Measurements from ENCODE around the gene PEG3.

Gene PEG3

DNA sequence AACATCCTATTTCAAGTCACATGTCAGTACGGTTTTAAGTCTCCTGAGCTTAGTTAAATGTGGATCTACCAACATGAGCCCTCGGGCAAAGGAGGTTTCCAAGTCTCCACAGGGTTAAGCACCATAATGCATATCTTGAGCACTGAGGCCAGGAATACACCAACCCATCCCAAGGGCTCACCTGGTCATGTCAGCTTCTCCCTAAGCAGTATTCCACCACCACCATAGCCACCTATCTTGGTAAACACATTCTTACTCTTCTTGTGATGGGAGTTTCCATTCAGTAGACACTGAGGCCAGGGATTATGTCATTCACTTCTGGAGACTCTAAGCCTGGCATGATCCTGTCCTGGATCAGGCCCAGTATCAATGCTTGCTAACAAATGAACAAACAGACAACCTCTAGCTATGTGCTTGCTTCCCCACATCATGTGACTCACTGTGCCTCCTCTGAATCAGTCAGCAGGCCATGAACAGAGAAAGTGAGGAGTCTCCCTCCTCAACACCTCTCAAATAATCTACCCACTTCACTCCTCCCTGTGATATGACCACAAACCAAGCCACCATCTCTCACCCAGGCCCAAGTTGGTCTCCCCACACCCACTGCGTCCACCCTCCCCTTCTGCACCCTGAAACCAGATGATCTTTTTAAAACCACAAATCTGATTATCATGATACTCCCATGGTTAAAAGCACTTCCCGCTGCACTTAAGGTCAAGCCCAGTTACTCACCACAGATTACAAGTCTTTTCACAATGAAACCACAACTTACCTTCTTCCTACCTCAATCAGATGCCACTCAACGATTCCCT lies 5.8 kb downstream of the PEG3 start:
- Mint-ChIP-seq H3K4me1 (ENCODE audit: low read depth) (no peaks in the 10 kb centered on the region), H3K36me3 (ENCODE audit: low read depth) (no peaks in the 10 kb centered on the region), H3K4me3 (no peak overlapping the region), H3K9me3 (peaks cover 77% of the 10 kb centered on the region), H3K27ac (no peak overlapping the region), H3K27me3 (ENCODE audit: low read depth) (no peaks in the 10 kb centered on the region)
- no peak for DNase-seq (ENCODE audit: low spot score)

DNA sequence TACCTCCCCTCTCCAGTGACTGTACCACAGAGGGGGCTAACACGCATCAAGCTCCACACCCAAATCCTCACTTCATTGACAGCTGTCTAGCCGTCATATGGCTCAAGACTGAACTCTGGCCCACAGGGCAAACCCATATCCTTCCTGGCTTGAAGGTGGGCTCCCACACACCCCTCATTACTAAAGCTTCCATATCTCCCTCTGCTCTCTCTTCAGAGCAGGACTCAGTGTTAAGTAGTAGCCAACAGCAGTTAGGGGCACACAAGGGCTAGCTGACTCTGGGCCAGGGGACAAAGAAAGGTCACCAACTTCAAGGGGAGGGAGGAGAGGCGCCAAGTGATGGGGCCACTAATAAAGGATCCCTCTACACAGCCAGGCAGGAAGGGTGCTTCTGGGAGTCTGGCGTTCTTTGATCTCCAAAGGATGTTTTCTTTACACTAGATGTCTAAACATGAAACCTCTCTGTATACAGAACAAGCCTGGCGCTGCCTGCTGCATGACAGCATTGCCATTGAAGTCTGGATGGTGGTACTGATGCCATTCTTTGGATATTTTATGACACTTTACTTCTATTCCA lies 8.1 kb downstream of the PEG3 start:
- Mint-ChIP-seq H3K9me3 (peaks cover 78% of the 10 kb centered on the region), H3K27me3 (ENCODE audit: low read depth) (no peaks in the 10 kb centered on the region), H3K36me3 (ENCODE audit: low read depth) (no peaks in the 10 kb centered on the region), H3K4me1 (ENCODE audit: low read depth) (no peaks in the 10 kb centered on the region), H3K4me3 (no peak overlapping the region), H3K27ac (no peak overlapping the region)
- no peak for DNase-seq (ENCODE audit: low spot score)

DNA sequence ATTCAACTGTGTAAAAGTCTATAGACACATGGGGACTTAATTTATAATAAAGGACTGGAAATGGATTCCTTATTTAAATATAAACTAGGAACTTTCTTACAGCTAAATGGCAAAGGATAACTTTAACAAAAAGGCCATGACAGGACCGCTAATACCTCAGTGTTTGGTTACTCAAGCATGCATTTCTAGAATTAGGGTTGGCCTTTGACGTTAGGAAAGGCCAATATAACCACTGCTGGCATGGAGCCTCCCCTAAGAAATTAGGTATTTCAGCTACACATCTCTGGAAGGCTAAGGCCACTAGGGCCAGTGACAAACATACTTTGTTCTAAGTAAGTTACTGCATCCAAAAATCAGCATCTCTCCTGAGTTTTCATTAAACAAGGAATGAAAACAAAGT lies 9.3 kb downstream of the PEG3 start:
- peaks cover 79% of the 10 kb centered on the region for H3K9me3 Mint-ChIP-seq
- no peaks in the 10 kb centered on the region for H3K36me3 Mint-ChIP-seq (ENCODE audit: low read depth)
- no peaks in the 10 kb centered on the region for H3K27me3 Mint-ChIP-seq (ENCODE audit: low read depth)
- H3K4me1 Mint-ChIP-seq (ENCODE audit: low read depth) = no peaks in the 10 kb centered on the region
- no peak overlapping the region for H3K4me3 Mint-ChIP-seq
- no peak for DNase-seq (ENCODE audit: low spot score)
- H3K27ac Mint-ChIP-seq = no peak overlapping the region

DNA sequence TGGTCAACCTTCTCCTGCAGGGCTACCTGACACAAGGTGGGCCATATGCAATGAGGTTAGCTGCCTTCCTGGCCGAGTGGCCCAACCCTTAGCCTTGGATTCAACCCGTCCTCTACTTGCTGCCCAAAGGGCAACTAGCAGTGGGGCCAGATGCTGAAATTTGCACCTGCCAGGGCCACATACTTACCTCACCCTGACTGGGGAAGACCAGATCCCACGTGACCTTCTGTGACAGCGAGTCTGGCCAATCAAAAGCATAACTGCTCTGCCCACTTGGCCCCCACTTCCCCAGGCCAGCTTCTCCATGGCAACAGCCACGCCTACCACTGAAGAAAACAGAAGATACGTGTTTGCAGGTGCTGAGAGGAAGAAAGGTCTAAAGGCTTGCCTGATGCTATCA lies 10.9 kb downstream of the PEG3 start:
- Mint-ChIP-seq H3K27ac (no peak overlapping the region), H3K4me3 (no peak overlapping the region), H3K9me3 (peaks cover 74% of the 10 kb centered on the region), H3K36me3 (ENCODE audit: low read depth) (no peaks in the 10 kb centered on the region), H3K27me3 (ENCODE audit: low read depth) (no peaks in the 10 kb centered on the region), H3K4me1 (ENCODE audit: low read depth) (no peaks in the 10 kb centered on the region)
- DNase-seq (ENCODE audit: low spot score) = no peak

DNA sequence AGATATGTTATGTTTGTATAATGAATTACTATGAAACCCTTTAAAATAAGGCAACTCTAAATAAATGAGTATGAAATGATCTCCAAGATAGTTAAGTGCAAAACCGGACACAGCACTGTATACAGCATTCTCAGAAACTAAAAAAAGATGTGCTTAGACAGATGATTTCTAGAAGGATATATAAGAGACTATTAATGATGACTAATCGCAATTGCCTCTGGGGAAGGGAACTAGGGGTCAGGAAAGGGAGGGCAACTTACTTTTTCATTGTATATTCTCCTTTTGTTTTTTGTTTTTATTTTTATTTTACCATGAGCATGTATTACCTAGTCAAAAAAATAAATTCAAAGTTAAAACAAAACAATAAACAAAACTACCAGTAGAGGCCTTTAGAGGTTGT lies 12.8 kb downstream of the PEG3 start:
- no peaks in the 10 kb centered on the region for H3K4me1 Mint-ChIP-seq (ENCODE audit: low read depth)
- no peak overlapping the region for H3K4me3 Mint-ChIP-seq
- H3K27ac Mint-ChIP-seq = no peak overlapping the region
- no peak for DNase-seq (ENCODE audit: low spot score)
- peaks cover 74% of the 10 kb centered on the region for H3K9me3 Mint-ChIP-seq
- H3K27me3 Mint-ChIP-seq (ENCODE audit: low read depth) = no peaks in the 10 kb centered on the region
- no peaks in the 10 kb centered on the region for H3K36me3 Mint-ChIP-seq (ENCODE audit: low read depth)

DNA sequence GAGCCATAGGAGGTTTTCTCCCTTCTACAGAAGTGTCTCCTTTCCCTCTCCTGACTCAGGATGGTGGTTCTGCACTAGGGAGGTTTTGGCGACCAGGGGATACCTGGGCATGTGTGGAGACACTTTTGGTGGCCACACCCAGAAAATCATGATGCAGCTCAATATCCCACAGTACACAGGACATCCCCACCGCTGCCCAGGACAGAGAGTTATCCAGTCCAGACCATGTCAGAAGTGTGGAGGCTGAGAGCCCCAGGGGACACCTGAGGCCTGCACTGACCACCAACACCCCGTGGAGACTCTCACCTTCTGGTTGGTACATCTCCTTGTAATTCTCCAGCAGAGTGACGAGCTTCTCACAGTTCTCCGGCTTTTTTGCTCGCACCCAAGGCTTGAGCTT lies 16.6 kb downstream of the PEG3 start:
- Mint-ChIP-seq H3K4me3 (no peak overlapping the region), H3K4me1 (ENCODE audit: low read depth) (no peaks in the 10 kb centered on the region), H3K27me3 (ENCODE audit: low read depth) (no peaks in the 10 kb centered on the region), H3K36me3 (ENCODE audit: low read depth) (no peaks in the 10 kb centered on the region), H3K27ac (no peak overlapping the region), H3K9me3 (peaks cover 83% of the 10 kb centered on the region)
- no peak for DNase-seq (ENCODE audit: low spot score)

DNA sequence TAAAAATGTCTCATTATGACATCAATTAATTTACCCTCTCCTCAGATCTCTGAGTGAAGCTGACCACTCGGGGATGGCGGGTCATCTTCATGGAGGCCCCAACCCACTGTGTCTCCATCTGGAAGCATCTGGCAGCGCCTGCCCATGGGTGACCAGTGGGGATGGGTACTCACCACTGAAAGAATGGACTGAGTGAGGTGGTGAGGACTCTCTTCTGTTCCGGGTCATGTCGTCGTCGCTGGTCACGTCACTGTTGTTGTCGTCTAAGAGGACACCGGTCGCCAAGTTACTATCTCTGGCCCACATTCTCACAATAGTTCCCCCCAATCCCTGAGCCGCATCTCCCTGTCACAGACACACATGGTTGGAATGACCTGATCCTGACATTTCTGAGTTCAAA lies 17.1 kb downstream of the PEG3 start:
- Mint-ChIP-seq H3K36me3 (ENCODE audit: low read depth) (no peaks in the 10 kb centered on the region), H3K27ac (no peak overlapping the region), H3K9me3 (peaks cover 84% of the 10 kb centered on the region), H3K4me1 (ENCODE audit: low read depth) (no peaks in the 10 kb centered on the region), H3K4me3 (no peak overlapping the region), H3K27me3 (ENCODE audit: low read depth) (no peaks in the 10 kb centered on the region)
- no peak for DNase-seq (ENCODE audit: low spot score)

DNA sequence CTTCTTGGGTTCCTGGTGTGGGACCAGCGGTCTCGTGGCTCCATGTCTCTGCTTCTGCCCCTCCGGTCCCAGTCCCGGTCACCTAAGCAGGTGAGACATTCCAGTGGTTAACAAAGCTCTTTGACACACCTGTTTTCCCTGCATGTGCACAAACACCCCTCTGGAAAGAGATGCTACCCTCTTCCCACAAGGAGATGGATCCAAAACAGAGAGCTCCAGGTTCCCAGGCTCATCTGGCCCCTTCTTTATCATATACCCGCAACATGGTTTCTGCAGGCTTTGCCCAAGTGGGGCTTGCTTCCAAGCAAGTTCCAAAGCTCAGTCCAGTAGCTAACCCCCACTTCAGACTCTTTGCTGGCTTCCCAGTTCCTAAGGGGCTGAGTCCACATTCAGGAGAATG lies 17.8 kb downstream of the PEG3 start:
- H3K36me3 Mint-ChIP-seq (ENCODE audit: low read depth) = no peaks in the 10 kb centered on the region
- H3K4me3 Mint-ChIP-seq = no peak overlapping the region
- H3K9me3 Mint-ChIP-seq = peaks cover 85% of the 10 kb centered on the region
- H3K4me1 Mint-ChIP-seq (ENCODE audit: low read depth) = no peaks in the 10 kb centered on the region
- DNase-seq (ENCODE audit: low spot score) = no peak
- H3K27ac Mint-ChIP-seq = no peak overlapping the region
- H3K27me3 Mint-ChIP-seq (ENCODE audit: low read depth) = no peaks in the 10 kb centered on the region

DNA sequence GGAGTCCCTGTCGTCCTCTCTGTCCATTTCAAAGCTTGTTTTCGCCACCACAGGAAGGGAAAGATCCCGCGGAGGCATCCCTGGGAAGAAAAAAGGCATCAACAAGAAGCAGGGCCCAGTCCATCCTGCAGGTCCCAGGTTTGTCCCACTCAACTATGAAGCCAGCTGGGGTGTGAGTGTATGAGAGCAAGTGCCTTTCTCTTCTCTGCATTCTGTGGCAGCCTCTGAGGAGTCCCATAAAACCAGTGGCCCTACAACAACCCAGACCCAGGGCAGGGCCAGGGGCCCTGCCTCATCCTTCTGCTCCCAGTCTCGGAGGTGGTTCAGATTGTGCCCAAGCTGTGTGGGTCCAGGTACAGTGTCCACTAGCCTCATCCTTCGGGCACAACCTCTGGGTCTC lies 18.9 kb downstream of the PEG3 start:
- H3K36me3 Mint-ChIP-seq (ENCODE audit: low read depth) = no peaks in the 10 kb centered on the region
- no peak for DNase-seq (ENCODE audit: low spot score)
- H3K9me3 Mint-ChIP-seq = peaks cover 85% of the 10 kb centered on the region
- no peaks in the 10 kb centered on the region for H3K27me3 Mint-ChIP-seq (ENCODE audit: low read depth)
- no peak overlapping the region for H3K27ac Mint-ChIP-seq
- H3K4me1 Mint-ChIP-seq (ENCODE audit: low read depth) = no peaks in the 10 kb centered on the region
- no peak overlapping the region for H3K4me3 Mint-ChIP-seq

DNA sequence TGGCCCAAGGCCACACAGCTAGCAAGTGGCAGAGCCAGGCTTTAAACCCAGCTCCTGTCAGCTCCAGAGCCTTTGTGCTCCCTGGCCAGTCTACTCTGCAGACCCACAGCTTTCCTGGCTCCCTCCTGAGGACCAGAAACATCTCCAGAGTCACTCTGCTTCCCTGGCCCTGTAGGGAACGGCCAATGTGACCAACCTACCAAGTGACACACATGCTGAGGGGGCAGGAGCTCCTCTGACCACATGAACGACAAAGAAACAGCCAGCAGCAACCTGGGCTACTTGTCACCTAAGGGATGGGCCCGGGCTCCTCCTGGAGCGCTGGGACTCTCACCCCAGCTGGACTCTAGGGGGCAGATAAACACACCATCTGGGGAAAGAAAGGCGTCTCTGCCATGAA lies 19.3 kb downstream of the PEG3 start:
- Mint-ChIP-seq H3K27ac (no peak overlapping the region), H3K4me1 (ENCODE audit: low read depth) (no peaks in the 10 kb centered on the region), H3K4me3 (no peak overlapping the region), H3K36me3 (ENCODE audit: low read depth) (no peaks in the 10 kb centered on the region), H3K27me3 (ENCODE audit: low read depth) (no peaks in the 10 kb centered on the region), H3K9me3 (peaks cover 85% of the 10 kb centered on the region)
- DNase-seq (ENCODE audit: low spot score) = no peak

DNA sequence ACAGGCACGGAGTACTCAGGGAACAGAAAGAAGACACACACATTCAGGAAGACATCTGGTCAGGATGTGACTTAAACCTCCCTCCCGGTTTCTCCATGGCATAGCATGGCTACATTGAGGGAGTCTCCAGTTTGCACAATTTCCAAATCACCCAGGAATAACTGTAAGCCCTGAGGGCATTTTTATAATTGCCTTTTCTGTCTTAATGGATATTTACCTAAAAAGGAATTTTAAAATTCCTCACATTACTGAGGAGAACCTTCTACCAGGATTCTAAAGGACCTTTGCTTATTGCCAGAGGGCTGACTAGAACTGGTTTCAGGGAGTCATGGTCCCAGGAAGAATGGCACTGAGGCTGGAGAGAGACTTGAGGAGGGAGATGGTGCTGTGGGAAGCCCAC lies 21.4 kb downstream of the PEG3 start:
- DNase-seq (ENCODE audit: low spot score) = no peak
- Mint-ChIP-seq H3K4me3 (no peak overlapping the region), H3K4me1 (ENCODE audit: low read depth) (no peaks in the 10 kb centered on the region), H3K9me3 (peaks cover 91% of the 10 kb centered on the region), H3K36me3 (ENCODE audit: low read depth) (no peaks in the 10 kb centered on the region), H3K27ac (no peak overlapping the region), H3K27me3 (ENCODE audit: low read depth) (no peaks in the 10 kb centered on the region)

DNA sequence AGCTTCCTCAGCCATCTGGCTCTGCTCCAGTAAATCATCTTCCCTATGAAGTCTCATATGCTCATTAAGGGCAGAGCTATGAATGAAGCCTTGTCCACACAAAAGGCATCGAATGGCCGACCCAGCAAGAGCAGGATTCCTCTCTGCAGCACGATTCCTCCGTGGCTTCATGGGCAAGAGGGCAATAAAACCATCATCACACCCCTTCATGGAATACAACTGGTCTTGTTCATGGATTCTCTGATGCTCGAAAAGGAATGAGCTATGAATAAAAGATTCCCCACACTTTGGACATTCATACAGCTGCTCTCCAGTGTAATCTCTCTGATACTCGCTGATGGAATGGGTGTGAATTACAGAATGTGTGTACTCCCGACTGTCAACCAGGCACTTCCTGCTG lies 25.9 kb downstream of the PEG3 start:
- no peaks in the 10 kb centered on the region for H3K27me3 Mint-ChIP-seq (ENCODE audit: low read depth)

DNA sequence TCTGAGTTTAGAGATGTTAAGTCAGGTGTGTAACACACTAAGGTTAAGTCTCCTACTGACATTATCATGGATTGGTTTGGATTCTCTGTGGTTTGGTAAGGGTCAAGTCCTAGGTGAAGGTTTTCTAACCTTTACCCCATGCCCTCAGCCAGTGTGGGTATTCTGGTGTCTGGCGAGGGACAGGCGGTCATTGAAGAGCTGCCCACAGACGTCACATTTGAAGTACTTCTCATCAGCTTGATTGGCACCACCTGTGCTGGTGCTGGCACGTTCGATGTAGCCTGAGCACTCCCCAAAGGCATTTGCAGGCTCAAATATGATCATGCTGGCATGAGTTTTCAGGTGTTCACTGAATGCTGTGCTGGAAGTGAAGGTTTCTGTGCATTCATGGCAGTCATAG lies 27.0 kb downstream of the PEG3 start:
- Mint-ChIP-seq H3K27ac (no peak overlapping the region), H3K9me3 (peaks cover 86% of the 10 kb centered on the region), H3K4me3 (no peak overlapping the region), H3K27me3 (ENCODE audit: low read depth) (no peaks in the 10 kb centered on the region), H3K36me3 (ENCODE audit: low read depth) (no peaks in the 10 kb centered on the region), H3K4me1 (ENCODE audit: low read depth) (no peaks in the 10 kb centered on the region)
- no peak for DNase-seq (ENCODE audit: low spot score)

More for the DNA sequence above, 25.9 kb downstream of the PEG3 start:
- Mint-ChIP-seq H3K27ac (no peak overlapping the region), H3K36me3 (ENCODE audit: low read depth) (no peaks in the 10 kb centered on the region), H3K4me1 (ENCODE audit: low read depth) (no peaks in the 10 kb centered on the region), H3K9me3 (peaks cover 86% of the 10 kb centered on the region), H3K4me3 (no peak overlapping the region)
- DNase-seq (ENCODE audit: low spot score) = no peak

DNA sequence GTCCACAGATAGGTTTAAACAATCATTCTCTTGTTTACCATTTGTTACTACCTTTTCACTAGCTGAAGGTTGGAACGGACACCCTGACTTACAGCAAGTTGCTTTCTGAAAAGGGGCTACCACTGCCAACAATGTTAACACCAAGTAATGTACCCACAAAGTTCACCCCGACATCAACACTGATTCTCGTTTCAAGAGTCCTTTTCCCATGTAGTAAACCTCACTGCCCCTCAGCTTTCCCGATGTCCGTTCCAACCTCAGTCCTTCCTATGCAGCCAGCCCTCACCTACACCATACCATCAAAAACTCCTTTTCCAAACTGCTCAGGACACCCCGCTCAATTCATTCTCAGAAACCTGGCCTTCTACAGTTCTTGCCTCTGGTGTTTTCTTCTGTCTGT lies 29.0 kb downstream of the PEG3 start:
- no peak overlapping the region for H3K27ac Mint-ChIP-seq
- H3K9me3 Mint-ChIP-seq = peaks cover 83% of the 10 kb centered on the region
- H3K4me3 Mint-ChIP-seq = no peak overlapping the region
- H3K4me1 Mint-ChIP-seq (ENCODE audit: low read depth) = no peaks in the 10 kb centered on the region
- H3K27me3 Mint-ChIP-seq (ENCODE audit: low read depth) = no peaks in the 10 kb centered on the region
- no peaks in the 10 kb centered on the region for H3K36me3 Mint-ChIP-seq (ENCODE audit: low read depth)
- DNase-seq (ENCODE audit: low spot score) = no peak

DNA sequence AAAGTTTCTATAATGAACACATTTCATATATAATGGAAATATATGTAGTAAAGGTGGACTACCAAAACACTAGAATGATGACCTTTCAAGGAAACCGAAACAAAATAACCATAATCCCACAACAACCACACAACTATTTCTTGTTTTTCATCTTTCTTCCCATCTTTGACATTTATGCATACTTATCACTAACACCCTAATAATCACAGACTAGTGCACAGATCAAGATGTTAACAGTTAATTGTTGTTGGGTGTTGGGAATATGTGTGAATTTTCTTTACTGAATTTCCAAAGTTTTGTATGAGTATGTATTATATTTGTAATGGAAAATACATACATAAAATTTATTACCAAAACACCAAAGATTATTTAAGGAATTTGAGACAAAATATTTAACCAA lies 30.3 kb downstream of the PEG3 start:
- H3K27me3 Mint-ChIP-seq (ENCODE audit: low read depth) = no peaks in the 10 kb centered on the region
- H3K36me3 Mint-ChIP-seq (ENCODE audit: low read depth) = no peaks in the 10 kb centered on the region
- no peak overlapping the region for H3K27ac Mint-ChIP-seq
- DNase-seq (ENCODE audit: low spot score) = no peak
- no peaks in the 10 kb centered on the region for H3K4me1 Mint-ChIP-seq (ENCODE audit: low read depth)
- no peak overlapping the region for H3K4me3 Mint-ChIP-seq
- H3K9me3 Mint-ChIP-seq = peaks cover 82% of the 10 kb centered on the region
